HEK293T (cell line): ENCODE data around the gene MAD1L1.

ENCODE experiments used
- CTBP1 ChIP-seq: fragments of 450-650 bp; IDR thresholded peaks from 2 replicates; pipeline ENCODE4 v1.6.1; 2016; ENCODE audit warnings: borderline replicate concordance
- PKNOX1 ChIP-seq: fragments of 450-650 bp; IDR thresholded peaks from 2 replicates; pipeline ENCODE4 v1.6.1; 2016
- SUZ12 ChIP-seq: fragments of 450-650 bp; IDR thresholded peaks from 2 replicates; pipeline ENCODE4 v1.6.1; 2016; ENCODE audit warnings: mild to moderate bottlenecking

GRCh38 chr7:2045559-2046405 lies 187.0 kb downstream of the MAD1L1 start:
- no peak for TF ChIP-seq CTBP1
- TF ChIP-seq PKNOX1: no peak
- no peak for TF ChIP-seq SUZ12
